ENCODE measurements around the gene ZNF574.

GRCh38 chr19:42057846-42058245, 18.1 kb upstream of the ZNF574 start:
- TF ChIP-seq POLR2A (IDR thresholded peaks at IDR 0.05): no peak
- TF ChIP-seq, protein P1, sequence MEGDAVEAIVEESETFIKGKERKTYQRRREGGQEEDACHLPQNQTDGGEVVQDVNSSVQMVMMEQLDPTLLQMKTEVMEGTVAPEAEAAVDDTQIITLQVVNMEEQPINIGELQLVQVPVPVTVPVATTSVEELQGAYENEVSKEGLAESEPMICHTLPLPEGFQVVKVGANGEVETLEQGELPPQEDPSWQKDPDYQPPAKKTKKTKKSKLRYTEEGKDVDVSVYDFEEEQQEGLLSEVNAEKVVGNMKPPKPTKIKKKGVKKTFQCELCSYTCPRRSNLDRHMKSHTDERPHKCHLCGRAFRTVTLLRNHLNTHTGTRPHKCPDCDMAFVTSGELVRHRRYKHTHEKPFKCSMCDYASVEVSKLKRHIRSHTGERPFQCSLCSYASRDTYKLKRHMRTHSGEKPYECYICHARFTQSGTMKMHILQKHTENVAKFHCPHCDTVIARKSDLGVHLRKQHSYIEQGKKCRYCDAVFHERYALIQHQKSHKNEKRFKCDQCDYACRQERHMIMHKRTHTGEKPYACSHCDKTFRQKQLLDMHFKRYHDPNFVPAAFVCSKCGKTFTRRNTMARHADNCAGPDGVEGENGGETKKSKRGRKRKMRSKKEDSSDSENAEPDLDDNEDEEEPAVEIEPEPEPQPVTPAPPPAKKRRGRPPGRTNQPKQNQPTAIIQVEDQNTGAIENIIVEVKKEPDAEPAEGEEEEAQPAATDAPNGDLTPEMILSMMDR (IDR thresholded peaks at IDR 0.05): no peak
